HCT116 (cell line): ENCODE results near the gene ARL8B. TPM values are rescaled to one million over a fixed set of nuclear protein-coding genes. Genes with fewer than 3 reads are reported as not detected.

Experiments
- ATAC-seq: fragments of 200-7000 bp; cut with Tn5 transposase; 2 replicates; pipeline ENCODE4 v1.9.1; 2020; ENCODE audit warnings: mild to moderate bottlenecking, moderate library complexity
- BruUV-seq: library from RNA; stranded (reverse); fragments of 400-500 nt; replicated peaks from 2 replicates; lab custom pipeline; 2021; lab: Mats Ljungman, UMichigan
- CTCF ChIA-PET: fragments of 300-600 bp; sonication (Branson Sonifier 250); formaldehyde crosslinking; loops from one replicate; lab custom pipeline; 2021; ENCODE audit warnings: antibody characterized with exemption; lab: Charles Lee
- POLR2A ChIA-PET: fragments of 300-600, 350-600 bp; sonication (Branson Sonifier 250); formaldehyde crosslinking; loops from one replicate; lab custom pipeline; 2021; ENCODE audit warnings: antibody characterized with exemption; lab: Charles Lee
- RAD21 ChIA-PET, 2 experiments: fragments of 300-600 bp; sonication (Branson Sonifier 250); formaldehyde crosslinking; loops; one replicate each; lab custom pipeline; 2023; ENCODE audit warnings: low total read pairs in 2 of 2; ENCODE audit not compliant: uncharacterized antibody in 2 of 2, unreplicated experiment in 2 of 2, low non-redundant PET in 1 of 2; lab: Charles Lee
- DNase-seq: peaks from one replicate; pipeline ENCODE4 v3.0.0-alpha.2; 2010; ENCODE audit warnings: low read depth, low spot score
- H2AFZ ChIP-seq: fragments of 200-600 bp; shearing (Covaris generic), sonication (generic); 2 replicates; pipeline ENCODE4 v1.6.1; 2017; ENCODE audit warnings: low read depth, mixed run types, mixed read lengths, antibody characterized with exemption, low read length; ENCODE audit not compliant: poor library complexity, severe bottlenecking
- H3K27ac ChIP-seq: 2 replicates; pipeline ENCODE4 v1.5.1; 2012; ENCODE audit warnings: low read depth, low read length
- H3K27me3 ChIP-seq: fragments of 200-600 bp; sonication (generic); 2 replicates; pipeline ENCODE4 v1.6.1; 2016; ENCODE audit warnings: mixed run types, low read length, mixed read lengths; ENCODE audit not compliant: insufficient read depth
- H3K36me3 ChIP-seq, 2 experiments: fragments of 200-500 bp in 1 of 2; fragments of 200-600 bp in 1 of 2; sonication (Bioruptor generic) in 1 of 2; sonication (generic) in 1 of 2; 2 replicates each; pipeline versions ENCODE4 v1.5.1 to v1.6.1; 2014 to 2016; ENCODE audit warnings: low read length in 2 of 2, inconsistent platforms in 1 of 2, mixed read lengths in 1 of 2, mixed run types in 1 of 2; ENCODE audit not compliant: insufficient read depth in 2 of 2, control insufficient read depth in 1 of 2
- H3K4me1 ChIP-seq, 2 experiments: fragments of 200-600 bp in 1 of 2; sonication (generic) in 1 of 2; 2 replicates each; pipeline versions ENCODE4 v1.5.1 to v1.6.1; 2012 to 2017; ENCODE audit warnings: low read length in 2 of 2, inconsistent platforms in 1 of 2, mild to moderate bottlenecking in 1 of 2, mixed read lengths in 1 of 2, mixed run types in 1 of 2, moderate library complexity in 1 of 2; ENCODE audit not compliant: insufficient read depth in 2 of 2, control insufficient read depth in 1 of 2
- H3K4me2 ChIP-seq: fragments of 200-600 bp; sonication (generic); 2 replicates; pipeline ENCODE4 v1.6.1; 2017; ENCODE audit warnings: mixed run types, low read length, mixed read lengths
- H3K4me3 ChIP-seq, 2 experiments: fragments of 200-600 bp in 1 of 2; sonication (generic) in 1 of 2; replicated peaks in 1 of 2; 2 replicates each; pipeline ENCODE4 v1.5.1; 2011 to 2016; ENCODE audit warnings: low read length in 2 of 2, control low read depth in 1 of 2, low read depth in 1 of 2, mild to moderate bottlenecking in 1 of 2, mixed read lengths in 1 of 2, mixed run types in 1 of 2
- H3K79me2 ChIP-seq: fragments of 200-600 bp; sonication (generic); 2 replicates; pipeline ENCODE4 v1.6.1; 2017; ENCODE audit warnings: mild to moderate bottlenecking, mixed run types, low read length, moderate library complexity, mixed read lengths; ENCODE audit not compliant: insufficient read depth
- H3K9ac ChIP-seq: fragments of 200-600 bp; sonication (generic); 2 replicates; pipeline ENCODE4 v1.6.1; 2016; ENCODE audit warnings: low read length, mixed read lengths
- H3K9me2 ChIP-seq: fragments of 200-600 bp; sonication (generic), shearing (Covaris generic); 2 replicates; pipeline ENCODE4 v1.6.1; 2017; ENCODE audit warnings: mixed run types, mild to moderate bottlenecking, moderate library complexity; ENCODE audit not compliant: insufficient read depth
- H3K9me3 ChIP-seq, 2 experiments: fragments of 200-500 bp in 1 of 2; fragments of 200-600 bp in 1 of 2; sonication (Bioruptor generic) in 1 of 2; sonication (generic) in 1 of 2; 2 replicates each; pipeline ENCODE4 v1.6.1; 2014 to 2017; ENCODE audit warnings: low read length in 2 of 2, mixed read lengths in 2 of 2, inconsistent platforms in 1 of 2, low read depth in 1 of 2, mild to moderate bottlenecking in 1 of 2, mixed run types in 1 of 2, moderate library complexity in 1 of 2; ENCODE audit not compliant: control insufficient read depth in 1 of 2, insufficient read depth in 1 of 2
- H4K20me1 ChIP-seq: fragments of 200-600 bp; sonication (generic), shearing (Covaris generic); 2 replicates; pipeline ENCODE4 v1.6.1; 2017; ENCODE audit warnings: mixed run types, mild to moderate bottlenecking, moderate library complexity; ENCODE audit not compliant: insufficient read depth
- CBX3 ChIP-seq: IDR thresholded peaks from 2 replicates; pipeline ENCODE4 v1.6.1; 2012; ENCODE audit warnings: low read depth
- ELF1 ChIP-seq: IDR thresholded peaks from 2 replicates; pipeline ENCODE4 v1.6.1; 2012; ENCODE audit warnings: low read depth, borderline replicate concordance
- SIN3A ChIP-seq: IDR thresholded peaks from 2 replicates; pipeline ENCODE4 v1.6.1; 2012; ENCODE audit warnings: low read depth
- SRF ChIP-seq: IDR thresholded peaks from 2 replicates; pipeline ENCODE4 v1.6.1; 2012; ENCODE audit warnings: low read depth
- TCF7L2 ChIP-seq: IDR thresholded peaks from 2 replicates; pipeline ENCODE4 v1.7.0; 2011; ENCODE audit warnings: borderline replicate concordance, inconsistent platforms; ENCODE audit not compliant: insufficient read depth, insufficient read length; ENCODE audit errors: extremely low read depth
- YY1 ChIP-seq: IDR thresholded peaks from 2 replicates; pipeline ENCODE4 v1.6.1; 2011; ENCODE audit warnings: low read length, low read depth, moderate library complexity, mild to moderate bottlenecking; ENCODE audit not compliant: insufficient replicate concordance; ENCODE audit errors: extremely low read depth
- ZFX ChIP-seq: fragments of 450-650 bp; IDR thresholded peaks from 2 replicates; pipeline ENCODE4 v1.6.1; 2017
- intact Hi-C: fragments of 100-400 bp; cut with micrococcal nuclease; formaldehyde crosslinking; loops from 2 replicates; pipeline ENCODE4 v1.10.0; 2022
- total RNA-seq: library from RNA; stranded (reverse); gene quantifications from one replicate; pipeline ENCODE4 v1.2.1, GENCODE V29; 2021; ENCODE audit not compliant: unreplicated experiment

Gene ARL8B
- total RNA-seq, 1 experiment from 2014 or later, result 38.1 TPM

DNA sequence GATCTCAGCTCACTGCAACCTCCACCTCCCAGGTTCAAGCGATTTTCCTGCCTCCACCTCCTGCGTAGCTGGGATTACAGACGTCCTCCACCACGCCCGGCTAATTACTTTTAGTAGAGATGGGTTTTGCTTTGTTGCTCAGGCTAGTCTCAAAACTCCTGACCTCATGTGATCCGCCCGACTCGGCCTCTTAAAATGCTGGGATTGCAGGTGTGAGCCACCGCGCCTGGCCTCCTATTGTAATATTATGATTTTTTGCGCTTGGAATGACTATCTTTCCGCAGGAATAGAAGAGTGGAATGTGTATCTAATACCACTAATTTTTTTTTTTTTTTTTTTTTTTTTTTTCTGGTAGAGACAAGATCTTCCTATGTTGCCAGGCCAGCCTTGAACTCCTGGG is 1.8 kb downstream of the ARL8B start:
- ChIA-PET CTCF (interaction anchor here (1.1 kb wide), 1 partner anchor 412 kb away, joined by 3 read pairs; no protein-coding TSS in a partner anchor), POLR2A (no interaction called here), RAD21 (no interaction called here)
- H3K9ac ChIP-seq, result no peak overlapping the region
- H3K4me3 ChIP-seq, result no peak overlapping the region; a peak in 2 of 4 replicates
- no peak for TF ChIP-seq ZFX
- TF ChIP-seq SRF, result no peak
- TF ChIP-seq TCF7L2, result no peak
- TF ChIP-seq YY1, result no peak
- TF ChIP-seq CBX3, result no peak
- TF ChIP-seq SIN3A, result no peak
- H2AFZ ChIP-seq, result no peak overlapping the region
- intact Hi-C loops, result loop anchor here (2.0 kb wide), 1 partner anchor 63 kb away; the partner anchor contains the start of gene EDEM1
- no peak for DNase-seq
- peak overlapping the region; percentile 97 for H3K4me2 ChIP-seq
- peaks cover 10% of the 10 kb centered on the region; the same call in 1 of the 2 replicates for H4K20me1 ChIP-seq
- BruUV-seq, result no TSS peak
- no peaks in the 10 kb centered on the region for H3K27me3 ChIP-seq
- no peak overlapping the region for H3K27ac ChIP-seq
- peaks cover 67% of the 10 kb centered on the region for H3K79me2 ChIP-seq
- peaks cover 11 to 19% of the 10 kb centered on the region in 2 experiments for H3K4me1 ChIP-seq
- ATAC-seq, result no peak
- no peaks in the 10 kb centered on the region for H3K9me3 ChIP-seq
- H3K9me2 ChIP-seq, result no peaks in the 10 kb centered on the region
- H3K36me3 ChIP-seq, result no peaks in the 10 kb centered on the region

DNA sequence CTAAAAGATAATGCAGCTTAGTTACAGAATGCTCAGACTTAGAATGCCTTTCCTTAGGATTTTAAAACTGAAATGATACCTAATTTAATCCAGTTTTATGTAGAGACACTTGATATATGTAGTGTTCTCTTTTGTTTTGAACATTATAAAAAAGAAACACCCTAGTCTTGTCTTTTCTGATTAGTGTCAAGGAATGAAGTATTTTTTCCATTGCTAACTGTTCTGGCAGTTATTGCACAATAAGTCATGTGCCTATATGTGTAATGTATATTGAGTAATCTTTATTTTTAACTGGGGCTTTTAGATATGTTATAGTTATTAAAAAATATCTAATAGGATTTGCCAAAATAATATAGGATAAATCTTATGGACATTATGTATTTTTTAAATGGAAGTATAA is 4.5 kb downstream of the ARL8B start:
- Histone ChIP-seq H3K79me2 (peaks cover 93% of the 10 kb centered on the region), H3K9me3 (no peaks in the 10 kb centered on the region), H3K9me2 (no peaks in the 10 kb centered on the region), H3K27ac (no peak overlapping the region), H3K27me3 (no peaks in the 10 kb centered on the region), H3K4me2 (no peak overlapping the region), H3K4me1 (peaks cover 10 to 16% of the 10 kb centered on the region in 2 experiments), H3K9ac (no peak overlapping the region), H2AFZ (no peak overlapping the region), H3K36me3 (no peaks in the 10 kb centered on the region), H3K4me3 (no peak overlapping the region), H4K20me1 (peaks cover 10% of the 10 kb centered on the region; the same call in 1 of the 2 replicates)
- ATAC-seq (no peak), DNase-seq (no peak)
- RAD21 ChIA-PET, result no interaction called here
- POLR2A ChIA-PET, result no interaction called here
- no peak for TF ChIP-seq ELF1
- intact Hi-C loops, result no loop called here
- CTCF ChIA-PET, result no interaction called here
- BruUV-seq, result no TSS peak
